ENCODE results near the gene MON2. TPM values are rescaled to one million over a fixed set of nuclear protein-coding genes. Genes with fewer than 3 reads are reported as not detected.

Gene MON2
- total and polyA plus RNA-seq, 2 of the 13 experiments (the other 11 are each of a cell fraction or from before 2014, with no cell fraction given): 10.5 to 24.8 TPM

- intact Hi-C loops (cut with micrococcal nuclease; ENCODE audit: unreplicated experiment) (no loop called here), in situ Hi-C loops (cut with HindIII; ENCODE audit: extremely low pct_ligation_motif_present, low pct_unique_long_range_greater_than_20kb) (no loop called here)
- peaks cover 47% of the 10 kb centered on the region for H3K4me1 ChIP-seq (ENCODE audit: insufficient read depth, low read length)
- H3K9ac ChIP-seq (ENCODE audit: insufficient read depth, low read depth, low read length): peak overlapping the region; percentile 55
- FAIRE-seq: no peak
- H3K4me3 ChIP-seq (replicated peaks in 1 of 3; ENCODE audit: insufficient read depth in 1 of 3, low read depth in 2 of 3, low read length in 3 of 3): peak overlapping the region; percentile 68 to 75 (median 69)
- POLR2A ChIA-PET: interaction anchor here (1.8 kb wide), 1 partner anchor 29 kb away, joined by 16 read pairs; no protein-coding TSS in a partner anchor
- BruUV-seq (replicated peaks): no TSS peak
- peak overlapping the region; percentile 62 for H2AFZ ChIP-seq (ENCODE audit: low read length)
- H4K20me1 ChIP-seq (ENCODE audit: insufficient read depth, low read length): no peaks in the 10 kb centered on the region
- peak; percentile 92 for ATAC-seq
- H3K27ac ChIP-seq (ENCODE audit: extremely low read length, insufficient read depth, low read length): no peak overlapping the region
- H3K9me3 ChIP-seq (ENCODE audit: low read length): no peaks in the 10 kb centered on the region
- H3K36me3 ChIP-seq (replicated peaks in 1 of 2; ENCODE audit: control insufficient read depth in 1 of 2, insufficient read depth in 2 of 2, low read length in 2 of 2): no peaks in the 10 kb centered on the region
- CTCF ChIA-PET (ENCODE audit: low intra/inter-chr PET ratio, low total read pairs): interaction anchor here (1.3 kb wide), 1 partner anchor 162 kb away, joined by 3 read pairs; no protein-coding TSS in a partner anchor
- DNase-seq (ENCODE audit: low spot score): peak; percentile 25
- H3K4me2 ChIP-seq (ENCODE audit: low read depth, low read length): peak overlapping the region; percentile 91
- no peaks in the 10 kb centered on the region for H3K79me2 ChIP-seq (ENCODE audit: insufficient read depth, low read length)
- no peaks in the 10 kb centered on the region; a peak in 1 of 5 replicates for H3K27me3 ChIP-seq (ENCODE audit: control insufficient read depth in 1 of 2, insufficient read depth in 2 of 2, low read length in 2 of 2)
- WGBS (ENCODE audit: low lambda C conversion rate): 6% methylated on average over 21 of the region's 58 CpGs
- no peak for TF ChIP-seq ZNF879 (CRISPR knock-in tag; IDR thresholded peaks at IDR 0.05)
- no peak for TF ChIP-seq ZNF619 (CRISPR knock-in tag; IDR thresholded peaks at IDR 0.05)
- TF ChIP-seq ZNF335 (CRISPR knock-in tag; IDR thresholded peaks at IDR 0.05): no peak
- 0 out of 2 replicates have a peak, but pooled peaks have one; percentile 54 for TF ChIP-seq ZNF878 (CRISPR knock-in tag; IDR thresholded peaks at IDR 0.05)
- TF ChIP-seq PRPF4 (IDR thresholded peaks at IDR 0.05; ENCODE audit: low read depth, low read length, poor library complexity, severe bottlenecking): no peak
- TF ChIP-seq PBX3 (CRISPR knock-in tag; IDR thresholded peaks at IDR 0.05; ENCODE audit: borderline replicate concordance): no peak
- TF ChIP-seq TAF15 (IDR thresholded peaks at IDR 0.05; ENCODE audit: low read depth, low read length, poor library complexity, severe bottlenecking): peak; percentile 54
- TF ChIP-seq GTF3A (CRISPR knock-in tag; conservative IDR thresholded peaks at IDR 0.05): no peak
- TF ChIP-seq HNRNPL (IDR thresholded peaks at IDR 0.05; ENCODE audit: low read depth, low read length): peak; percentile 30; the same call in 1 of the 2 replicates
- TF ChIP-seq ZNF766 (CRISPR knock-in tag; IDR thresholded peaks at IDR 0.05; ENCODE audit: borderline replicate concordance): no peak
- TF ChIP-seq ZNF713 (CRISPR knock-in tag; IDR thresholded peaks at IDR 0.05): no peak
- TF ChIP-seq FOXP4 (CRISPR knock-in tag; IDR thresholded peaks at IDR 0.05): no peak
- no peak for TF ChIP-seq ZBTB37 (CRISPR knock-in tag; IDR thresholded peaks at IDR 0.05)
- peak; percentile 41; the same call in 1 of the 2 replicates for TF ChIP-seq REPIN1 (CRISPR knock-in tag; IDR thresholded peaks at IDR 0.05; ENCODE audit: borderline replicate concordance, low read depth)
- TF ChIP-seq ZNF781 (CRISPR knock-in tag; IDR thresholded peaks at IDR 0.05; ENCODE audit: borderline replicate concordance, not compliant biosample characterization): peak; percentile 59
- TF ChIP-seq THAP7 (CRISPR knock-in tag; IDR thresholded peaks at IDR 0.05): no peak
- no peak for TF ChIP-seq ZNF841 (CRISPR knock-in tag; IDR thresholded peaks at IDR 0.05; ENCODE audit: borderline replicate concordance)
- no peak for TF ChIP-seq NFYB (CRISPR knock-in tag; IDR thresholded peaks at IDR 0.05)
Observed at GRCh38 chr12:62631471-62632410, 165.1 kb downstream of the MON2 start.
